ENCODE results near the gene ADGRL3.
"Not testable (repeated sequence)": the region's sequence is repeated elsewhere in the genome, so short reads cannot be mapped to it uniquely, and the experiment has no call there.

ADGRL3 gene

GRCh38 chr4:61461956-61462355 is 261.8 kb downstream of the ADGRL3 start:
- TF ChIP-seq GATA1 (IDR thresholded peaks at IDR 0.05; ENCODE audit: low read depth, low read length): no peak
- no peak for TF ChIP-seq POLR2A (IDR thresholded peaks at IDR 0.05; ENCODE audit: low read length)
- no peak for DNase-seq

GRCh38 chr4:61462451-61463326 is 262.6 kb downstream of the ADGRL3 start:
- no peak for DNase-seq

GRCh38 chr4:61468024-61468720 is 268.0 kb downstream of the ADGRL3 start:
- no peak for DNase-seq
- TF ChIP-seq POLR2A (IDR thresholded peaks at IDR 0.05; ENCODE audit: low read length): no peak
- TF ChIP-seq GATA1 (IDR thresholded peaks at IDR 0.05; ENCODE audit: low read depth, low read length): no peak

More at GRCh38 chr4:61462451-61463326, 262.6 kb downstream of the ADGRL3 start:
- no peak for TF ChIP-seq GATA1 (IDR thresholded peaks at IDR 0.05; ENCODE audit: low read depth, low read length)

- no peak for TF ChIP-seq GATA1 (IDR thresholded peaks at IDR 0.05; ENCODE audit: low read depth, low read length)
- no peak for TF ChIP-seq POLR2A (IDR thresholded peaks at IDR 0.05; ENCODE audit: low read length)
- DNase-seq: no peak
These were observed 273.2 kb downstream of the ADGRL3 start for GRCh38 chr4:61473306-61473705.

- TF ChIP-seq GATA1 (IDR thresholded peaks at IDR 0.05; ENCODE audit: low read depth, low read length) (no peak), POLR2A (IDR thresholded peaks at IDR 0.05; ENCODE audit: low read length) (no peak)
- no peak for DNase-seq
These were observed 278.2 kb downstream of the ADGRL3 start for GRCh38 chr4:61478340-61478739.

GRCh38 chr4:61485056-61485455 is 284.9 kb downstream of the ADGRL3 start:
- TF ChIP-seq GATA1 (IDR thresholded peaks at IDR 0.05; ENCODE audit: low read depth, low read length) (no peak), POLR2A (IDR thresholded peaks at IDR 0.05; ENCODE audit: low read length) (no peak)
- no peak for DNase-seq

GRCh38 chr4:61489927-61490326 is 289.8 kb downstream of the ADGRL3 start:
- DNase-seq: no peak
- no peak for TF ChIP-seq GATA1 (IDR thresholded peaks at IDR 0.05; ENCODE audit: low read depth, low read length)
- TF ChIP-seq POLR2A (IDR thresholded peaks at IDR 0.05; ENCODE audit: low read length): no peak

GRCh38 chr4:61493041-61493440 is 292.9 kb downstream of the ADGRL3 start:
- no peak for DNase-seq
- TF ChIP-seq GATA1 (IDR thresholded peaks at IDR 0.05; ENCODE audit: low read depth, low read length) (no peak), POLR2A (IDR thresholded peaks at IDR 0.05; ENCODE audit: low read length) (no peak)

GRCh38 chr4:61493470-61493869 is 293.3 kb downstream of the ADGRL3 start:
- no peak for TF ChIP-seq GATA1 (IDR thresholded peaks at IDR 0.05; ENCODE audit: low read depth, low read length)
- TF ChIP-seq POLR2A (IDR thresholded peaks at IDR 0.05; ENCODE audit: low read length): no peak
- DNase-seq: no peak

GRCh38 chr4:61500883-61501282 is 300.8 kb downstream of the ADGRL3 start:
- DNase-seq: no peak

GRCh38 chr4:61501812-61502211 is 301.7 kb downstream of the ADGRL3 start:
- TF ChIP-seq GATA1 (IDR thresholded peaks at IDR 0.05; ENCODE audit: low read depth, low read length) (no peak), POLR2A (IDR thresholded peaks at IDR 0.05; ENCODE audit: low read length) (no peak)
- DNase-seq: no peak

More at GRCh38 chr4:61500883-61501282, 300.8 kb downstream of the ADGRL3 start:
- TF ChIP-seq GATA1 (IDR thresholded peaks at IDR 0.05; ENCODE audit: low read depth, low read length): no peak
- TF ChIP-seq POLR2A (IDR thresholded peaks at IDR 0.05; ENCODE audit: low read length): no peak

- no peak for DNase-seq
- TF ChIP-seq GATA1 (IDR thresholded peaks at IDR 0.05; ENCODE audit: low read depth, low read length): no peak
- TF ChIP-seq POLR2A (IDR thresholded peaks at IDR 0.05; ENCODE audit: low read length): no peak
These were observed 305.9 kb downstream of the ADGRL3 start for GRCh38 chr4:61505773-61506685.

- no peak for DNase-seq
- TF ChIP-seq GATA1 (IDR thresholded peaks at IDR 0.05; ENCODE audit: low read depth, low read length) (no peak), POLR2A (IDR thresholded peaks at IDR 0.05; ENCODE audit: low read length) (no peak)
These were observed 307.0 kb downstream of the ADGRL3 start for GRCh38 chr4:61507091-61507490.

- not testable (repeated sequence) for DNase-seq
These were observed 309.7 kb downstream of the ADGRL3 start for GRCh38 chr4:61509721-61510241.

Data from erythroblast (primary cell).